Neural progenitor cell (in vitro differentiated cells): ENCODE measurements around the gene WDR33. TPM values are rescaled to one million over a fixed set of nuclear protein-coding genes. Genes with fewer than 3 reads are reported as not detected.
"Not testable (repeated sequence)": the region's sequence is repeated elsewhere in the genome, so short reads cannot be mapped to it uniquely, and the experiment has no call there.

Experiments used
- DNase-seq: peaks from one replicate; pipeline ENCODE4 v3.0.0-alpha.2; 2016; ENCODE audit warnings: low spot score
- H2AFZ ChIP-seq: fragments of 200-600 bp; sonication (generic); replicated peaks from 2 replicates; pipeline ENCODE4 v1.6.1; 2016; ENCODE audit warnings: antibody characterized with exemption
- H3F3A ChIP-seq: fragments of 200-600 bp; sonication (generic); 2 replicates; pipeline ENCODE4 v1.6.1; 2016; ENCODE audit warnings: antibody characterized with exemption, low read depth
- H3K27ac ChIP-seq: fragments of 200-600 bp; sonication (generic); 2 replicates; pipeline ENCODE4 v1.5.1; 2016; ENCODE audit warnings: mild to moderate bottlenecking
- H3K27me3 ChIP-seq: fragments of 200-600 bp; sonication (generic); 2 replicates; pipeline ENCODE4 v1.6.1; 2016; ENCODE audit warnings: mild to moderate bottlenecking, moderate library complexity
- H3K36me3 ChIP-seq: fragments of 200-600 bp; sonication (generic); 2 replicates; pipeline ENCODE4 v1.5.1; 2016
- H3K4me1 ChIP-seq: fragments of 200-600 bp; sonication (generic); 2 replicates; pipeline ENCODE4 v1.6.1; 2016; ENCODE audit warnings: mixed run types
- H3K4me2 ChIP-seq: fragments of 200-600 bp; sonication (generic); 2 replicates; pipeline ENCODE4 v1.6.1; 2016
- H3K4me3 ChIP-seq: fragments of 200-600 bp; sonication (generic); 2 replicates; pipeline ENCODE4 v1.5.1; 2016
- H3K79me2 ChIP-seq: fragments of 200-600 bp; sonication (generic); 2 replicates; pipeline ENCODE4 v1.6.1; 2016; ENCODE audit warnings: low read depth
- H3K9ac ChIP-seq: fragments of 200-600 bp; sonication (generic); 2 replicates; pipeline ENCODE4 v1.6.1; 2016
- H3K9me3 ChIP-seq: fragments of 200-600 bp; sonication (generic); 2 replicates; pipeline ENCODE4 v1.5.1; 2016; ENCODE audit warnings: low read depth
- H4K20me1 ChIP-seq: fragments of 200-600 bp; sonication (generic); 2 replicates; pipeline ENCODE4 v1.6.1; 2016; ENCODE audit warnings: low read depth
- H3K27ac Mint-ChIP-seq: 3 replicates; pipeline ENCODE4 v1.8.0; 2021; ENCODE audit warnings: mixed read lengths
- H3K27me3 Mint-ChIP-seq: 2 replicates; pipeline ENCODE4 v1.8.0; 2022; ENCODE audit warnings: low read depth, mild to moderate bottlenecking, inconsistent platforms, moderate library complexity, mixed read lengths; ENCODE audit not compliant: insufficient read depth
- H3K36me3 Mint-ChIP-seq: 3 replicates; pipeline ENCODE4 v1.8.0; 2021; ENCODE audit warnings: mixed read lengths
- H3K4me1 Mint-ChIP-seq: 3 replicates; pipeline ENCODE4 v1.8.0; 2021; ENCODE audit warnings: mixed read lengths
- H3K4me3 Mint-ChIP-seq: 3 replicates; pipeline ENCODE4 v1.8.0; 2021; ENCODE audit warnings: mild to moderate bottlenecking, moderate library complexity, mixed read lengths
- H3K9me3 Mint-ChIP-seq: 3 replicates; pipeline ENCODE4 v1.8.0; 2020; ENCODE audit warnings: mixed read lengths
- CTCF ChIP-seq: fragments of 200-600 bp; sonication (generic); IDR thresholded peaks from 2 replicates; pipeline ENCODE4 v1.5.1; 2017; ENCODE audit warnings: antibody characterized with exemption, mild to moderate bottlenecking
- EZH2 ChIP-seq: fragments of 200-600 bp; sonication (generic); IDR thresholded peaks from 2 replicates; pipeline ENCODE4 v1.6.1; 2017; ENCODE audit warnings: antibody characterized with exemption, mild to moderate bottlenecking, moderate library complexity
- EZH2phosphoT487 ChIP-seq: fragments of 200-600 bp; sonication (generic); IDR thresholded peaks from 2 replicates; pipeline ENCODE4 v1.6.1; 2017; ENCODE audit warnings: antibody characterized with exemption
- total RNA-seq: library from RNA; depleted of rRNA; stranded (reverse); fragments of >200 nt; gene quantifications from 2 replicates; pipeline ENCODE4 v1.2.3, GENCODE V29; 2015; ENCODE audit warnings: low replicate concordance

The WDR33 gene
- total RNA-seq, 1 donor from 2014 or later = 83.4 TPM

GRCh38 chr2:127753374-127753773, 57.6 kb downstream of the WDR33 start:
- no peaks in the 10 kb centered on the region for H3F3A ChIP-seq
- Mint-ChIP-seq H3K27ac (no peak overlapping the region), H3K9me3 (no peaks in the 10 kb centered on the region), H3K4me3 (no peak overlapping the region), H3K36me3 (peaks cover 12% of the 10 kb centered on the region), H3K4me1 (no peaks in the 10 kb centered on the region), H3K27me3 (peaks cover 2% of the 10 kb centered on the region)
- no peak overlapping the region for H3K4me2 ChIP-seq
- no peak overlapping the region for H2AFZ ChIP-seq
- H3K4me1 ChIP-seq = no peaks in the 10 kb centered on the region
- H3K4me3 ChIP-seq = no peak overlapping the region
- no peak overlapping the region for H3K9ac ChIP-seq
- H3K79me2 ChIP-seq = no peaks in the 10 kb centered on the region
- no peaks in the 10 kb centered on the region for H3K9me3 ChIP-seq
- no peaks in the 10 kb centered on the region for H3K36me3 ChIP-seq
- no peaks in the 10 kb centered on the region for H4K20me1 ChIP-seq
- TF ChIP-seq EZH2phosphoT487 = no peak
- no peak for TF ChIP-seq EZH2
- no peak for TF ChIP-seq CTCF
- no peak for DNase-seq
- no peak overlapping the region for H3K27ac ChIP-seq
- no peaks in the 10 kb centered on the region for H3K27me3 ChIP-seq

GRCh38 chr2:127749537-127749936, 61.4 kb downstream of the WDR33 start:
- H3K79me2 ChIP-seq, H3K9me3 ChIP-seq, DNase-seq, H3K27me3 Mint-ChIP-seq, H3K4me3 ChIP-seq, H3K27ac Mint-ChIP-seq, H3K9me3 Mint-ChIP-seq, H3K36me3 ChIP-seq, H3K4me1 ChIP-seq, H3K4me3 Mint-ChIP-seq, H3F3A ChIP-seq, H3K27me3 ChIP-seq, H3K9ac ChIP-seq, H3K4me1 Mint-ChIP-seq, H4K20me1 ChIP-seq, H3K4me2 ChIP-seq, H2AFZ ChIP-seq, H3K27ac ChIP-seq: not testable (repeated sequence)
- peaks cover 13% of the 10 kb centered on the region for H3K36me3 Mint-ChIP-seq

- no peaks in the 10 kb centered on the region for H3K27me3 ChIP-seq
- no peaks in the 10 kb centered on the region for H3K27me3 Mint-ChIP-seq
- no peak overlapping the region for H3K27ac Mint-ChIP-seq
- H4K20me1 ChIP-seq = no peaks in the 10 kb centered on the region
- no peak for DNase-seq
- H3F3A ChIP-seq = no peaks in the 10 kb centered on the region
- no peak overlapping the region for H3K27ac ChIP-seq
- no peaks in the 10 kb centered on the region for H3K4me1 Mint-ChIP-seq
- H3K4me3 ChIP-seq = no peak overlapping the region
- H2AFZ ChIP-seq = no peak overlapping the region
- peaks cover 8% of the 10 kb centered on the region for H3K36me3 Mint-ChIP-seq
- no peak overlapping the region for H3K9ac ChIP-seq
- H3K4me2 ChIP-seq = no peak overlapping the region
- H3K36me3 ChIP-seq = peaks cover 5% of the 10 kb centered on the region
- no peak overlapping the region for H3K4me3 Mint-ChIP-seq
- H3K9me3 Mint-ChIP-seq = no peaks in the 10 kb centered on the region
- TF ChIP-seq EZH2phosphoT487 = no peak
- no peak for TF ChIP-seq CTCF
- no peak for TF ChIP-seq EZH2
- no peaks in the 10 kb centered on the region for H3K9me3 ChIP-seq
- no peaks in the 10 kb centered on the region for H3K4me1 ChIP-seq
- no peaks in the 10 kb centered on the region for H3K79me2 ChIP-seq
Observed at GRCh38 chr2:127747621-127748020, 63.4 kb downstream of the WDR33 start.

- Mint-ChIP-seq H3K4me1 (no peaks in the 10 kb centered on the region), H3K4me3 (no peak overlapping the region)
- H3K36me3 ChIP-seq = peaks cover 6% of the 10 kb centered on the region
Observed at GRCh38 chr2:127743477-127744026, 67.4 kb downstream of the WDR33 start.

More at GRCh38 chr2:127743477-127744026, 67.4 kb downstream of the WDR33 start:
- no peaks in the 10 kb centered on the region for H3K27me3 Mint-ChIP-seq
- no peak overlapping the region for H3K4me2 ChIP-seq
- no peak overlapping the region for H3K27ac Mint-ChIP-seq
- no peak overlapping the region for H2AFZ ChIP-seq
- H3K4me1 ChIP-seq = no peaks in the 10 kb centered on the region
- DNase-seq = no peak
- H3K27me3 ChIP-seq = no peaks in the 10 kb centered on the region
- H3K36me3 Mint-ChIP-seq = peaks cover 16% of the 10 kb centered on the region
- H3K27ac ChIP-seq = no peak overlapping the region
- H3F3A ChIP-seq = no peaks in the 10 kb centered on the region
- peak; percentile 14 for TF ChIP-seq CTCF
- no peak for TF ChIP-seq EZH2
- H3K9me3 Mint-ChIP-seq = no peaks in the 10 kb centered on the region
- H4K20me1 ChIP-seq = no peaks in the 10 kb centered on the region
- H3K9me3 ChIP-seq = no peaks in the 10 kb centered on the region
- no peak overlapping the region for H3K9ac ChIP-seq
- H3K4me3 ChIP-seq = no peak overlapping the region
- H3K79me2 ChIP-seq = no peaks in the 10 kb centered on the region
